IPS DF 4.7 (cell line): Measurements from ENCODE around the gene LIPT1.
"Not testable (repeated sequence)": the region's sequence is repeated elsewhere in the genome, so short reads cannot be mapped to it uniquely, and the experiment has no call there.

Experiments used
- DNase-seq: peaks from one replicate; pipeline ENCODE4 v3.0.0-alpha.2; 2013; ENCODE audit warnings: low spot score; ENCODE audit errors: extremely low read depth

The LIPT1 gene

GRCh38 chr2:99154643-99155536 is at the start of gene LIPT1, which contains the start of gene TSGA10:
Gene LIPT1 (plus strand): TSS chr2:99154967. CDS start chr2:99161958, 6,991 bp downstream.
Gene TSGA10 (minus strand): TSS chr2:99154942. CDS start chr2:99109439, 45,503 bp downstream.
- peak; percentile 56 for DNase-seq

- DNase-seq, result no peak
Observed at GRCh38 chr2:99106913-99107312, 47.9 kb upstream of the LIPT1 start.

DNA sequence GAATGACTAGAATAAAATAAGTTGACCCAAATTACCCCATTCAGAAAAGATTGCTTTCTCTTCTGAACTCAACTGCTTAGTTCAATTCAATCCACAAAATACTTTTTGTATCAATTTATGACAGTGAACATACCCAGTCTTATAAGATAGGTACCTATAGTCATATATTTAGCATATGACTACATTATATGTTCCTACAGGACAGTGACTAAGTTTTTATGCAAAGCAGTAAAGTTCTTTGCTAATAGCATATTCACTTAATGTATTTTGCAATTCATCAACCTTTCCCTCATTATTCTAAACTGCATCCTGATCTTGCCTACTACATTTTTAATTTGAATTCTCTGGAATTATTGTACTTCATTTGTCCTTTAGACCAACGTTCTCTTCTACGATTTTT is 43.5 kb upstream of the LIPT1 start:
- DNase-seq, result no peak

GRCh38 chr2:99111945-99112344 is 42.8 kb upstream of the LIPT1 start:
- no peak for DNase-seq

- no peak for DNase-seq
Observed at GRCh38 chr2:99112617-99113016, 42.1 kb upstream of the LIPT1 start.

DNA sequence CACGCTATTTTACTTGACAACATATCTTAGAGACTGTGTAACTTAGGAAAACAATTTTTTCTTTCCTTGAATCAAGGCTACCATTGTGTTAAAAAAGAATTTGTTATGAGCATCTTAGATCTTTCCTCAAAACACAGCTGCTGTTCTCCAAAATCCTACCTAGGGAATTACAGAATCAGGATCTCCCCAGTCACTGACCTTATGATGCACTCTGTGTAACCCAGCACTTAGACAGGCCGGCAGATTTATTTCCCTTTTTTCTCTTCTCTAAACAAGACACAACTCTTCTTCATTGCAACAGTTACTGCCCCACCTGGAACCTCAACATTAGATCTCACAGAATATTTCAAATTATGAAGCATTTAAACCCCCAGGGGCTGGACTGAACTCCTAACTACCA is 26.8 kb upstream of the LIPT1 start:
- DNase-seq, result no peak

DNA sequence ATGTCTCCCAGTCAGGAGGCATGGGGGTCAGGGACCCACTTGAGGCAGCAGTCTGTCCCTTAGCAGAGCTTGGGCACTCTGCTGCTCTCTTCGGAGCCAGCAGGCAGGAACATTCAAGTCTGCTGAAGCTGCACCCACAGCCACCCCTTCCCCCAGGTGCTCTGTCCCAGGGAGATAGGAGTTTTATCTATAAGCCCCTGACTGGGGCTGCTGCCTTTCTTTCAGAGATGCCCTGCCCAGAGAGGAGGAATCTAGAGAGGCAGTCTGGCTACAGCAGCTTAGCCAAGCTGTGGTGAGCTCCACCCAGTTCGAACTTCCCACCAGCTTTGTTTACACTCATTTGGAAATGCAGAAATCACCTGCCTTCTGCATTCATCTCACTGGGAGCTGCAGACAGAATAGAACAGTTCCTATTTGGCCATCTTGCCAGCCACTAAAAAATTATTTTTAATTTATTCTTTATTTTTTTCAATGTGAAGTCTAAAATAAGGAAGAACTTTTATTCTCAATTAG is 19.7 kb upstream of the LIPT1 start:
- not testable (repeated sequence) for DNase-seq

DNA sequence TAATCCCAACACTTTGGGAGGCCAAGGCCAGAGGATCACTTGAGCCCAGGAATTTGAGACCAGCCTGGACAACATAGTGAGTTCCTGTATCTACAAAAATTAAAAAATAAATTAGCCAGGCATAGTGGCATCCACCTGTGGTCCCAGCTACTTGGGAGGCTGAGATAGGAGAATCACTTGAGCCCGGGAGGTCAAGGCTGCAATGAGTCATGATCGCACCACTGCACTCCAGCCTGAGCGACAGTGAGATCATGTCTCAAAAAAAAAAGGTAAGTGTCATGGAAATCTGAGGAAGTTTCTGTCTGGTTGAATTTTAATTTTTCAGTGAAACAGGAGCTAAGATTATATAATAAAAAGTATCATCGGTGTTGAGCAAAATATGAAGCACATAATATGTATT is 15.8 kb upstream of the LIPT1 start:
- no peak for DNase-seq

GRCh38 chr2:99140056-99140859 is 14.5 kb upstream of the LIPT1 start:
- DNase-seq, result peak; percentile 7

- no peak for DNase-seq
Observed at GRCh38 chr2:99140860-99141109, 14.0 kb upstream of the LIPT1 start.

DNA sequence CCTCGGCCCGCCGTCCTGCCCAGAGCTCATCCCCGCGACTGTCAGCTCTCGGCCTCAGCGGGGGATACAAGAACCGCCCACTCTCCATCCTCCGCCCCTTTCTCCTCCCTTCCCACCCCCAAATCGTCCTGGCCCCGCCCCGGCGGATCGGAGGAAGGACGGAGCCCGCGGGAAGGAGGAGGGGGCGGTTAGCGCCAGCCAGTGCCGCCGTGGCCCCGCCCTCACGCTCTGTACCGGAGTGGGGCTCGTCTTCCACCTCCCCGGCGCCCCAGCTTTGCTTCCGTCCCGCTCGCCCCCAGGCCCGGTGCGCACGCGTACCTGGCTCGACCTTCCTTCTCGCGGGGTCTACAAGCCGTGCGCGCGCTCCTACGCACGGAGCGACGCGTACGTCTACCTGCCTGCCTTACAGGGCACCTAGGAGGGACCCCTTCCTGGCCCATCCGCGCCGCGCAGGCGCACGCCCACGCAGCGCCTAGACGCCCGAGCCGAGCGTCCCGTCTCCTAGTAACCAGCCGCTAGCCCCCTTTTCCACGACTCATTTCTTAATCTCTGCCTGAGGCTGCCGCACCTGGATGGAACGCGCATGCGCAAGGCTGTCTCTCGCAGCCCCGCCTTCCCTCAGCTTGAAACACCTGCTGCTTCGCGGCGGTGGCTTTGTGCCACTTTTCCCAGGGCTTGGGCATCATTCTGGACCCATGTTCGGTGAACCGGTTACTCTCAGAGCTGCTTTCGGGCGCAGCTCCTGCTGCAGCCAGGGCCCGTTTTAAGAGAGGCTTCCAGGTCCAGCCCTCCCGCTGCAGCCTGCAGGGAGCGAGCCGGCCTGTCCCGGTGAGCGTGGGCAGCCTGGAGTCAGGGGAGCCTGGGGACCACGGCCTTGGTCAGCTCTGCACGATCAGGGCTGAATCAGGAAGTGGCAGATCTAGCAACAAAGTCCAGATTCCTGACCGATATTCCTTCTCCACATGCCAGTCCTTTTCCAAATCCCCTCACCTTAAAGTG is 13.4 kb upstream of the LIPT1 start, which contains the start of gene C2orf15:
C2orf15 (plus strand) TSS at position 598 of the 999 bp plus-strand sequence. CDS start 8,852 bp downstream, outside the sequence.
- peak; percentile 51 for DNase-seq

- DNase-seq, result no peak
Observed at GRCh38 chr2:99150706-99151105, 4.1 kb upstream of the LIPT1 start.

GRCh38 chr2:99152199-99152895 is 2.4 kb upstream of the LIPT1 start:
- no peak for DNase-seq

- DNase-seq, result no peak
Observed at GRCh38 chr2:99153921-99154604, 704 bp upstream of the LIPT1 start.

- DNase-seq, result no peak
Observed at GRCh38 chr2:99156891-99157290, 2.1 kb downstream of the LIPT1 start.

GRCh38 chr2:99158599-99158998 is 3.8 kb downstream of the LIPT1 start:
- DNase-seq, result peak; percentile 2

DNA sequence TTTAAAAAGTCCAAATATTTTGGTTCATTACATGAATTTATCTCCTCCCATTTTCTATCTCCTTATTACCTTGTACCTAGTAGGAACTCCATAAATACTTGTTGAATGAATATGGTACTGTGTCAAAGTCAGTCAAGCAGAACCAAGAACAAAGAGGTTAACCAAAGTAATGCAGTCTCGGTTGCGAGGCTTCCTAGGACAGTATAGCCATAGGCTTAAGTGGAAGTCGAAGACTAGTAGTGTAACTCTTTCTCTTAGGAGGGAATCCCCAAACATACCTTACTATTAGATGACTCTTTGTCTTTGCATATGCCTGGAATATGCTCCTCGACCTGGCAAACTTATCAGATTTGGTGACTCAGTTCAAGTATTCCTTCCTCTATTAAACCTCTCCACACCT is 4.8 kb downstream of the LIPT1 start:
- DNase-seq, result no peak

GRCh38 chr2:99166218-99166617 is 11.5 kb downstream of the LIPT1 start:
- no peak for DNase-seq

GRCh38 chr2:99169534-99169933 is 14.8 kb downstream of the LIPT1 start:
- DNase-seq, result no peak
